Fibroblast of lung (primary cell): ENCODE data around the gene ANGPTL2. TPM values are rescaled to one million over a fixed set of nuclear protein-coding genes. Genes with fewer than 3 reads are reported as not detected.

Experiments
- DNase-seq, 2 donors: peaks; one replicate each; pipeline versions ENCODE4 v3.0.0 to v3.0.0-alpha.2; 2010; ENCODE audit warnings: low read depth in 2 of 2
- H2AFZ ChIP-seq: 2 replicates; pipeline ENCODE4 v1.5.1; 2012; ENCODE audit warnings: low read length, control low read depth, inconsistent platforms
- H3K27ac ChIP-seq: 2 replicates; pipeline ENCODE4 v1.5.1; 2011; ENCODE audit warnings: low read length, control low read depth; ENCODE audit not compliant: insufficient read depth
- H3K27me3 ChIP-seq: 2 replicates; pipeline ENCODE4 v1.5.1; 2011; ENCODE audit warnings: mild to moderate bottlenecking, low read length; ENCODE audit not compliant: control insufficient read depth, insufficient read depth
- H3K36me3 ChIP-seq: 2 replicates; pipeline ENCODE4 v1.5.1; 2011; ENCODE audit warnings: low read length; ENCODE audit not compliant: control insufficient read depth, insufficient read depth
- H3K4me1 ChIP-seq: 2 replicates; pipeline ENCODE4 v1.5.1; 2011; ENCODE audit warnings: low read length; ENCODE audit not compliant: control insufficient read depth, insufficient read depth; ENCODE audit errors: extremely low read depth
- H3K4me2 ChIP-seq: 2 replicates; pipeline ENCODE4 v1.5.1; 2011; ENCODE audit warnings: low read length, control low read depth; ENCODE audit not compliant: insufficient read depth; ENCODE audit errors: extremely low read depth
- H3K4me3 ChIP-seq, 4 experiments: fragments of 200-600 bp in 1 of 4; sonication (generic) in 1 of 4; replicated peaks in 1 of 4; 2 replicates each; pipeline ENCODE4 v1.5.1; 2011 to 2016; ENCODE audit warnings: low read length in 4 of 4, low read depth in 3 of 4, mild to moderate bottlenecking in 3 of 4, control low read depth in 2 of 4, inconsistent platforms in 1 of 4, mixed read lengths in 1 of 4; ENCODE audit not compliant: insufficient read depth in 1 of 4; ENCODE audit errors: control extremely low read depth in 1 of 4
- H3K79me2 ChIP-seq: 2 replicates; pipeline ENCODE4 v1.5.1; 2012; ENCODE audit warnings: mild to moderate bottlenecking, low read length, inconsistent platforms; ENCODE audit not compliant: control insufficient read depth, insufficient read depth
- H3K9ac ChIP-seq: 2 replicates; pipeline ENCODE4 v1.5.1; 2011; ENCODE audit warnings: mild to moderate bottlenecking, low read length, control low read depth; ENCODE audit not compliant: insufficient read depth
- H3K9me3 ChIP-seq: 2 replicates; pipeline ENCODE4 v1.5.1; 2012; ENCODE audit warnings: low read depth, low read length; ENCODE audit not compliant: control insufficient read depth, insufficient read depth
- H4K20me1 ChIP-seq: 2 replicates; pipeline ENCODE4 v1.5.1; 2011; ENCODE audit warnings: low read length; ENCODE audit not compliant: control insufficient read depth, insufficient read depth; ENCODE audit errors: extremely low read depth
- CTCF ChIP-seq, 2 donors: IDR thresholded peaks in 1 of 2; conservative IDR thresholded peaks in 1 of 2; 1 replicate in 1 of 2; 2 replicates in 1 of 2; pipeline ENCODE4 v1.5.1; 2011 to 2012; ENCODE audit warnings: low read length in 2 of 2, control low read depth in 1 of 2, inconsistent platforms in 1 of 2, low read depth in 1 of 2, mild to moderate bottlenecking in 1 of 2
- EZH2 ChIP-seq: IDR thresholded peaks from 2 replicates; pipeline ENCODE4 v1.5.1; 2012; ENCODE audit warnings: low read length, control low read depth, mild to moderate bottlenecking; ENCODE audit errors: missing control alignments
- polyA plus RNA-seq, 2 donors: library from polyadenylated mRNA; depleted of rRNA in 1 of 2; stranded (reverse) in 1 of 2; unstranded in 1 of 2; fragments of >200 nt; gene quantifications; 2 replicates each; pipeline ENCODE4 v1.2.1, GENCODE V29; 2011 to 2012; ENCODE audit warnings: missing spikeins in 1 of 2
- total RNA-seq: library from RNA; depleted of rRNA; stranded (reverse); fragments of >200 nt; gene quantifications from 2 replicates; pipeline ENCODE4 v1.2.1, GENCODE V29; 2014

The ANGPTL2 gene
- total and polyA plus RNA-seq, 2 donors (not counting 1 experiment from before 2014, with no cell fraction given): 128 to 163 TPM

GRCh38 chr9:127139071-127139731 lies 16.8 kb upstream of the ANGPTL2 start:
- Histone ChIP-seq H2AFZ (no peak overlapping the region), H3K27me3 (no peaks in the 10 kb centered on the region), H3K9ac (no peak overlapping the region), H3K79me2 (no peaks in the 10 kb centered on the region), H3K36me3 (no peaks in the 10 kb centered on the region), H3K9me3 (no peaks in the 10 kb centered on the region), H3K4me1 (peaks cover 10% of the 10 kb centered on the region), H3K27ac (no peak overlapping the region), H3K4me3 (no peak overlapping the region), H4K20me1 (no peaks in the 10 kb centered on the region), H3K4me2 (no peak overlapping the region)
- DNase-seq: no peak
- TF ChIP-seq EZH2 (no peak), CTCF (conservative IDR thresholded peaks at IDR 0.05 in 1 of 2, IDR thresholded peaks at IDR 0.05 in 1 of 2; ENCODE audit: low read depth in 1 of 2, low read length in 2 of 2) (no peak)

GRCh38 chr9:127138444-127138843 lies 16.0 kb upstream of the ANGPTL2 start:
- DNase-seq: no peak
- H3K4me1 ChIP-seq: peaks cover 14% of the 10 kb centered on the region
- H3K36me3 ChIP-seq: no peaks in the 10 kb centered on the region
- no peak overlapping the region for H3K4me2 ChIP-seq
- no peak overlapping the region for H3K9ac ChIP-seq
- H2AFZ ChIP-seq: no peak overlapping the region
- H3K27ac ChIP-seq: no peak overlapping the region
- no peaks in the 10 kb centered on the region for H3K9me3 ChIP-seq
- H3K27me3 ChIP-seq: no peaks in the 10 kb centered on the region
- no peak for TF ChIP-seq CTCF (conservative IDR thresholded peaks at IDR 0.05 in 1 of 2, IDR thresholded peaks at IDR 0.05 in 1 of 2; ENCODE audit: low read depth in 1 of 2, low read length in 2 of 2)
- TF ChIP-seq EZH2: no peak
- H4K20me1 ChIP-seq: no peaks in the 10 kb centered on the region
- H3K4me3 ChIP-seq: no peak overlapping the region
- no peaks in the 10 kb centered on the region for H3K79me2 ChIP-seq

- Histone ChIP-seq H3K9ac (no peak overlapping the region), H3K4me1 (peaks cover 21% of the 10 kb centered on the region), H3K4me2 (no peak overlapping the region), H3K4me3 (no peak overlapping the region), H4K20me1 (no peaks in the 10 kb centered on the region), H3K27ac (no peak overlapping the region), H2AFZ (no peak overlapping the region), H3K9me3 (no peaks in the 10 kb centered on the region), H3K79me2 (no peaks in the 10 kb centered on the region), H3K36me3 (no peaks in the 10 kb centered on the region), H3K27me3 (no peaks in the 10 kb centered on the region)
- TF ChIP-seq CTCF (conservative IDR thresholded peaks at IDR 0.05 in 1 of 2, IDR thresholded peaks at IDR 0.05 in 1 of 2; ENCODE audit: low read depth in 1 of 2, low read length in 2 of 2) (no peak), EZH2 (no peak)
- no peak for DNase-seq
These were observed 15.4 kb upstream of the ANGPTL2 start for GRCh38 chr9:127137640-127138360.
